Thyroid gland (tissue), 4 donors: Measurements from ENCODE around the gene ACTR6.

Experiments
- CTCF ChIP-seq, 6 experiments: fragments of 200-600 bp in 3 of 6; fragments of 450-650 bp in 3 of 6; sonication (generic) in 3 of 6; IDR thresholded peaks; one replicate each; pipeline ENCODE4 v1.5.1; 2016 to 2019; ENCODE audit warnings: antibody characterized with exemption in 6 of 6, mild to moderate bottlenecking in 2 of 6, inconsistent platforms in 1 of 6, moderate library complexity in 1 of 6
- POLR2A ChIP-seq, 2 donors: fragments of 450-650 bp; IDR thresholded peaks; one replicate each; pipeline ENCODE4 v1.6.1; 2017; ENCODE audit warnings: antibody characterized with exemption in 2 of 2, mild to moderate bottlenecking in 2 of 2, moderate library complexity in 1 of 2

DNA sequence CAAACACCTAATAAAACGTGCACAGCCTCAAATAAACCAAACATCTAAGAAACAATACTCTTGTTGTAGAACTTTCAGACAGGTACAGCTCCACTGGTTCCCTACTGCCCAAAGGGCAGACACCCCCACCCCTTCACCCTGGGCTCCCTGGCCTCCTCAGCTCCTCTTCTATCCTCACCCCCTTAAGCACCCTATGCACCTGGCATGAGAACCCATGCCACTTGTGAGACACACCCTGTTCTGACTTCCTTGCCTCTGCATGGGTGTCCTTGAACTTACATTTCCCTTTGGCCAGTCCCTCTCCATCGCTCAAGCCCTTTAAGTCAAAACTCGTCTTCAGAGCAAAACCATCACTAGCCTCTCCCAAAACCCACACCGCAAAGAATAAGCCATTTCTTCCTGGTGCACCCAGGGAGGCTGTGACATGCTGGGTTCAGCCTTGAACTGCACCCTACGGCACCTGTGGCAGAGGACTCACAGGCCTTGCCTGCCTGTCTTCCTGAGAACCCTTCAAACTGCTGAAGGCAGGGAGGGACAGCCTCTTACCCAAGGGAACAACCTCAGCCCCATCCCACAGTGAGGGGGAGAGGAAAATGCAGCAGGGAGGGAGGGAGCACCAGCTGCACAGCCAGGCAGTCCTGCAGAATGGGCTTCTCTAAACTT, 12.6 kb upstream of the ACTR6 start:
- TF ChIP-seq CTCF (IDR thresholded peaks at IDR 0.05) = no peak
- TF ChIP-seq POLR2A (IDR thresholded peaks at IDR 0.05) = no peak
